Thyroid gland (tissue), 4 donors: Measurements from ENCODE around the gene DAB1.

Source experiments
- POLR2A ChIP-seq, 2 donors: fragments of 450-650 bp; IDR thresholded peaks; one replicate each; pipeline ENCODE4 v1.6.1; 2017; ENCODE audit warnings: antibody characterized with exemption in 2 of 2, mild to moderate bottlenecking in 2 of 2, moderate library complexity in 1 of 2
- TF ChIP-seq, protein P1 (sequence below), 6 experiments: fragments of 200-600 bp in 3 of 6; fragments of 450-650 bp in 3 of 6; sonication (generic) in 3 of 6; IDR thresholded peaks; one replicate each; pipeline ENCODE4 v1.5.1; 2016 to 2019; ENCODE audit warnings: antibody characterized with exemption in 6 of 6, mild to moderate bottlenecking in 2 of 6, inconsistent platforms in 1 of 6, moderate library complexity in 1 of 6

DNA sequence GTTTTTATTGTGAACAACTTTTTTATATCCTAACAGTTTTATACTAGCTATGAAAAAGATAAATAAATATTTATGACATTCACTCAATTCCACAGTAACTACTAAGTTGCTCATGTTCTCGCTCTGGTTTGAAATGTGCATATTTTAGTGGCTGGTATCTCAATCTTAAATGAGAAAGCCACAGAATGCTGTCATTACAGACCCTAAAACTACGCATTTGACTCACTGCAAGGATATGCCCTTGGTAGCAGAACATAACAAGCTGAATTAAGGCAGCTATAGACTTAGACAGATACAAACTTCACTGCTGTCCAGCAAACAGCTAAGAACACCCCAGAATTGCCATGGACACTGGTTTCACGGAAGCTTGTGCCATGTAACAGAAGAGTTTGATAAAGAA, 19.0 kb downstream of the DAB1 start:
- TF ChIP-seq, protein P1, sequence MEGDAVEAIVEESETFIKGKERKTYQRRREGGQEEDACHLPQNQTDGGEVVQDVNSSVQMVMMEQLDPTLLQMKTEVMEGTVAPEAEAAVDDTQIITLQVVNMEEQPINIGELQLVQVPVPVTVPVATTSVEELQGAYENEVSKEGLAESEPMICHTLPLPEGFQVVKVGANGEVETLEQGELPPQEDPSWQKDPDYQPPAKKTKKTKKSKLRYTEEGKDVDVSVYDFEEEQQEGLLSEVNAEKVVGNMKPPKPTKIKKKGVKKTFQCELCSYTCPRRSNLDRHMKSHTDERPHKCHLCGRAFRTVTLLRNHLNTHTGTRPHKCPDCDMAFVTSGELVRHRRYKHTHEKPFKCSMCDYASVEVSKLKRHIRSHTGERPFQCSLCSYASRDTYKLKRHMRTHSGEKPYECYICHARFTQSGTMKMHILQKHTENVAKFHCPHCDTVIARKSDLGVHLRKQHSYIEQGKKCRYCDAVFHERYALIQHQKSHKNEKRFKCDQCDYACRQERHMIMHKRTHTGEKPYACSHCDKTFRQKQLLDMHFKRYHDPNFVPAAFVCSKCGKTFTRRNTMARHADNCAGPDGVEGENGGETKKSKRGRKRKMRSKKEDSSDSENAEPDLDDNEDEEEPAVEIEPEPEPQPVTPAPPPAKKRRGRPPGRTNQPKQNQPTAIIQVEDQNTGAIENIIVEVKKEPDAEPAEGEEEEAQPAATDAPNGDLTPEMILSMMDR (IDR thresholded peaks at IDR 0.05), result no peak
- TF ChIP-seq POLR2A (IDR thresholded peaks at IDR 0.05), result no peak
